HG03139 (cell line): ENCODE measurements around the gene SPATA19.
A peak's percentile ranks its signal among the peaks of the same experiment; 100 is the strongest.
"Not testable (repeated sequence)": the region's sequence is repeated elsewhere in the genome, so short reads cannot be mapped to it uniquely, and the experiment has no call there.

Experiments used
- ATAC-seq: cut with Tn5 transposase; IDR thresholded peaks from one replicate; pipeline ENCODE4 v1.9.1; 2021; ENCODE audit not compliant: unreplicated experiment

The SPATA19 gene

GRCh38 chr11:133845413-133845812 lies at the start of gene SPATA19:
Gene SPATA19, minus strand, starts transcription at chr11:133845513. Its CDS starts 67 bp downstream, at chr11:133845446.
- ATAC-seq, result no peak

- ATAC-seq, result peak; percentile 53
Observed at GRCh38 chr11:133895061-133895479, 49.8 kb upstream of the SPATA19 start.

GRCh38 chr11:133893381-133893780 lies 48.1 kb upstream of the SPATA19 start:
- no peak for ATAC-seq

- no peak for ATAC-seq
Observed at GRCh38 chr11:133892584-133893380, 47.5 kb upstream of the SPATA19 start.

GRCh38 chr11:133892126-133892525 lies 46.8 kb upstream of the SPATA19 start:
- no peak for ATAC-seq

GRCh38 chr11:133889893-133890292 lies 44.6 kb upstream of the SPATA19 start:
- ATAC-seq, result no peak

- no peak for ATAC-seq
Observed at GRCh38 chr11:133889188-133889587, 43.9 kb upstream of the SPATA19 start.

- ATAC-seq, result no peak
Observed at GRCh38 chr11:133887692-133888332, 42.5 kb upstream of the SPATA19 start.

- ATAC-seq, result no peak
Observed at GRCh38 chr11:133886029-133886428, 40.7 kb upstream of the SPATA19 start.

GRCh38 chr11:133872160-133872559 lies 26.8 kb upstream of the SPATA19 start:
- no peak for ATAC-seq

GRCh38 chr11:133867456-133867855 lies 22.1 kb upstream of the SPATA19 start:
- no peak for ATAC-seq

GRCh38 chr11:133865466-133865865 lies 20.2 kb upstream of the SPATA19 start:
- no peak for ATAC-seq

- ATAC-seq, result no peak
Observed at GRCh38 chr11:133864756-133865155, 19.4 kb upstream of the SPATA19 start.

GRCh38 chr11:133860151-133860550 lies 14.8 kb upstream of the SPATA19 start:
- no peak for ATAC-seq

- not testable (repeated sequence) for ATAC-seq
Observed at GRCh38 chr11:133854330-133854960, 9.1 kb upstream of the SPATA19 start.

GRCh38 chr11:133844217-133844616 lies 1.1 kb downstream of the SPATA19 start:
- ATAC-seq, result no peak

GRCh38 chr11:133843454-133843987 lies 1.8 kb downstream of the SPATA19 start:
- ATAC-seq, result no peak

GRCh38 chr11:133842730-133843129 lies 2.6 kb downstream of the SPATA19 start:
- ATAC-seq, result no peak

GRCh38 chr11:133842053-133842452 lies 3.3 kb downstream of the SPATA19 start:
- no peak for ATAC-seq

- ATAC-seq, result no peak
Observed at GRCh38 chr11:133841279-133842043, 3.9 kb downstream of the SPATA19 start.

- no peak for ATAC-seq
Observed at GRCh38 chr11:133840479-133840941, 4.8 kb downstream of the SPATA19 start.
